ENCODE results near the gene LIF. TPM values are rescaled to one million over a fixed set of nuclear protein-coding genes. Genes with fewer than 3 reads are reported as not detected.

LIF gene
- total and polyA plus RNA-seq, 2 of the 4 experiments (the other 2 are of a cell fraction), result 130 to 214 TPM

- no peak overlapping the region for H2AFZ ChIP-seq (replicated peaks; ENCODE audit: low read length, poor library complexity)
- POLR2A ChIA-PET (ENCODE audit: unreplicated experiment), result no interaction called here
- peaks cover 25 to 38% of the 10 kb centered on the region in 2 experiments for H3K79me1 ChIP-seq (ENCODE audit: low read depth in 1 of 2, low read length in 2 of 2)
- ATAC-seq (ENCODE audit: low read depth) (no peak), DNase-seq (no peak)
- H3K27me3 ChIP-seq (ENCODE audit: control insufficient read depth, insufficient read depth, low read length), result no peaks in the 10 kb centered on the region
- H4K20me1 ChIP-seq (ENCODE audit: insufficient read depth, low read length), result no peaks in the 10 kb centered on the region
- CTCF ChIA-PET, result interaction anchor here (0.6 kb wide), 1 partner anchor 470 kb away, joined by 3 read pairs; no protein-coding TSS in a partner anchor
- peak overlapping the region; percentile 100 for H3K27ac ChIP-seq (ENCODE audit: insufficient read depth, low read length)
- H3K23ac ChIP-seq (ENCODE audit: low read depth, low read length), result no peak overlapping the region
- 100% methylated on average over 4 of the region's 6 CpGs; no CpG with 5 or more reads in 1 of the 2 experiments for WGBS, 2 experiments (ENCODE audit: extremely low coverage in 2 of 2, insufficient read length in 1 of 2)
- peak overlapping the region; percentile 58; the same call in 1 of the 2 replicates for H2BK20ac ChIP-seq (ENCODE audit: low read depth, low read length)
- peaks cover 65% of the 10 kb centered on the region for H3K4me1 ChIP-seq (ENCODE audit: control insufficient read depth, insufficient read depth, low read length)
- H3K14ac ChIP-seq (replicated peaks; ENCODE audit: low read depth, low read length), result no peak overlapping the region; the same call in 1 of the 2 replicates
- H4K8ac ChIP-seq (ENCODE audit: low read depth in 2 of 2, low read length in 2 of 2), result peak overlapping the region in 1 of 2 experiments; percentile 82; a peak in 3 of 4 replicates
- H3K56ac ChIP-seq (ENCODE audit: extremely low read depth, insufficient read depth, low read length), result no peak overlapping the region
- H2BK15ac ChIP-seq (ENCODE audit: low read depth, low read length), result peak overlapping the region; percentile 89; the same call in 2 of the 3 replicates
- intact Hi-C loops (cut with micrococcal nuclease), result loop anchor here (5.0 kb wide), 1 partner anchor 91 kb away; no protein-coding TSS in a partner anchor
- H3K18ac ChIP-seq (ENCODE audit: low read depth, low read length), result peak overlapping the region; percentile 48; the same call in 1 of the 2 replicates
- peak overlapping the region; percentile 91 for H2AK5ac ChIP-seq (ENCODE audit: low read depth, low read length)
- no peaks in the 10 kb centered on the region for H3K9me3 ChIP-seq (ENCODE audit: control insufficient read depth, insufficient read depth, low read length)
- BruUV-seq (replicated peaks), result no TSS peak
- peak overlapping the region; percentile 38 for H2AK9ac ChIP-seq (replicated peaks; ENCODE audit: low read depth, low read length, poor library complexity)
- H3K36me3 ChIP-seq (ENCODE audit: control insufficient read depth, insufficient read depth, low read length), result peaks cover 16% of the 10 kb centered on the region
- no peak overlapping the region for H3K4me3 ChIP-seq (ENCODE audit: insufficient read depth, low read depth, low read length)
- H3K4ac ChIP-seq (ENCODE audit: low read depth, low read length), result peak overlapping the region; percentile 89
- peak overlapping the region; percentile 37 for H4K5ac ChIP-seq (ENCODE audit: low read depth, low read length)
- H2BK5ac ChIP-seq (ENCODE audit: low read depth, low read length, poor library complexity, severe bottlenecking), result peak overlapping the region; percentile 32
- TF ChIP-seq POLR2A (IDR thresholded peaks at IDR 0.05; ENCODE audit: low read depth, low read length) (peak; percentile 34; the same call in 1 of the 2 replicates), USF2 (IDR thresholded peaks at IDR 0.05; ENCODE audit: low read depth, low read length) (no peak)
- H4K91ac ChIP-seq (ENCODE audit: insufficient read depth, low read depth, low read length), result peak overlapping the region; percentile 87
- no peak overlapping the region; the same call in 1 of the 2 replicates for H3K9ac ChIP-seq (ENCODE audit: low read depth, low read length)
- H3K4me2 ChIP-seq (ENCODE audit: low read depth, low read length), result no peak overlapping the region
- in situ Hi-C loops (cut with MboI; ENCODE audit: low sequenced_read_pairs), result no loop called here
- dilution Hi-C loops (cut with HindIII; ENCODE audit: low sequenced_read_pairs, unreplicated experiment), result no loop called here
- peaks cover 28% of the 10 kb centered on the region for H3K9me1 ChIP-seq (ENCODE audit: insufficient read depth, low read length)
- H2BK120ac ChIP-seq (ENCODE audit: low read depth, low read length), result peak overlapping the region; percentile 71; the same call in 1 of the 2 replicates
Observed at GRCh38 chr22:30248484-30248883, 1.9 kb upstream of the LIF start.
